SK-N-MC (cell line): ENCODE measurements around the gene NNT.

Experiments used
- DNase-seq: peaks from one replicate; pipeline ENCODE4 v3.0.0-alpha.2; 2011; ENCODE audit warnings: low read depth, low spot score
- H3K27ac ChIP-seq: fragments of 200-600 bp; sonication (generic); 2 replicates; pipeline ENCODE4 v1.5.1; 2016; ENCODE audit warnings: mixed run types
- H3K36me3 ChIP-seq: fragments of 200-600 bp; sonication (generic); 2 replicates; pipeline ENCODE4 v1.6.1; 2017; ENCODE audit warnings: antibody characterized with exemption, low read length, mixed read lengths; ENCODE audit not compliant: insufficient read depth
- H3K4me3 ChIP-seq: fragments of 200-600 bp; sonication (generic); 2 replicates; pipeline ENCODE4 v1.5.1; 2016
- H3K9ac ChIP-seq: fragments of 200-600 bp; sonication (generic); 2 replicates; pipeline ENCODE4 v1.8.0; 2017; ENCODE audit warnings: mixed run types, mixed read lengths; ENCODE audit not compliant: insufficient read length
- H3K9me3 ChIP-seq: fragments of 200-600 bp; sonication (generic); 2 replicates; pipeline ENCODE4 v1.6.1; 2017; ENCODE audit warnings: low read depth, mild to moderate bottlenecking, antibody characterized with exemption, low read length, moderate library complexity, mixed read lengths
- EZH2 ChIP-seq: fragments of 200-600 bp; sonication (generic); IDR thresholded peaks from one replicate; pipeline ENCODE4 v1.6.1; 2017; ENCODE audit warnings: antibody characterized with exemption
- FOXP2 ChIP-seq: optimal IDR thresholded peaks from 2 replicates; pipeline ENCODE3; 2011; ENCODE audit warnings: mild to moderate bottlenecking, moderate library complexity; ENCODE audit not compliant: insufficient read depth; ENCODE audit errors: extremely low read length, control extremely low read depth
- POLR2AphosphoS5 ChIP-seq: IDR thresholded peaks from 2 replicates; pipeline ENCODE4 v1.6.1; 2012; ENCODE audit warnings: mild to moderate bottlenecking, low read depth, low read length, borderline replicate concordance

The NNT gene

DNA sequence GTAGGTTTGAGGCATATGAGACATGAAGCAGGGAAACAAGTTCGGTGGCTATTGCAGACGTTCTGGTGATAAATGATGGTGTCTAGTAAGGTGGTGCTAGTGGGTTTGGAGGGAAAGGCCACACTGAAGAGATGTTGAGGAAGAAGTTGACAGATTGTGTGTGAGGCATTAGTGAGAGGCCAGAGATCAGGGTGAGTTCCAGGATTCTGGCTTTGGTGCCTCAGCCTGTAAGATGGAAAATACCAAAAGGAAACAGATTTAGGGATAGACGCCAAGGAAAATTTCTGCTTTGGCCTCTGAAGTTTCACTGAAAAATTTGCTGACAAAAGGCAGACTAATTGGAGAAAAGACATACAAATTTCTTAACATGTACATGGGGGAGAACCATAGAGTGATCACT is 39.7 kb upstream of the NNT start:
- Histone ChIP-seq H3K27ac (no peak overlapping the region), H3K9me3 (no peaks in the 10 kb centered on the region), H3K9ac (no peak overlapping the region), H3K36me3 (no peaks in the 10 kb centered on the region), H3K4me3 (no peak overlapping the region)
- DNase-seq = no peak
- TF ChIP-seq EZH2 = no peak
- no peak for TF ChIP-seq POLR2AphosphoS5
- no peak for TF ChIP-seq FOXP2

DNA sequence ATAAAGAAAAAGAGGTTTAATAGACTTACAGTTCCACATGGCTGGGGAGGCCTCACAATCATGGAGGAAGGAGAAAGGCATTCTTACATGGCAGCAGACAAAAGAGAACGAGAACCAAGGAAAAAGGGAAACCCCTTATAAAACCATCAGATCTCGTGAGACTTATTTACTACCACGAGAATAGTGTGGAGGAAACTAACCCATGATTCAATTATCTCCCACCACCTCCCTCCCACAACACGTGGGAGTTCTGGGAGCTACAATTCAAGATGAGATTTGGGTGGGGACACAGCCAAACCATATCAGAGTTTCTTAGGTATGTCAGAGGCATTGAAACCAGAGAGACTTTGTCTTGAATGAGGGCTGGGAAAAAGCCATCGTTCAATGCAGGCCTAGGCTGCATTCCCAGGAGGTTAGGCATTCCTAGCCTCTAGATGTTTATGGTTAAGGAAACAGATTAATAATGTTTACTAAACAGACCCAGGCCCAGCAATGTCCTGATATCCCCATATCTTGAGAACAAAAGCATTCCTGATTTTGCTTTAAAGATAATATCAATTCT is 38.6 kb upstream of the NNT start:
- TF ChIP-seq FOXP2 (no peak), EZH2 (no peak), POLR2AphosphoS5 (no peak)
- H3K9me3 ChIP-seq = no peaks in the 10 kb centered on the region
- no peak for DNase-seq

DNA sequence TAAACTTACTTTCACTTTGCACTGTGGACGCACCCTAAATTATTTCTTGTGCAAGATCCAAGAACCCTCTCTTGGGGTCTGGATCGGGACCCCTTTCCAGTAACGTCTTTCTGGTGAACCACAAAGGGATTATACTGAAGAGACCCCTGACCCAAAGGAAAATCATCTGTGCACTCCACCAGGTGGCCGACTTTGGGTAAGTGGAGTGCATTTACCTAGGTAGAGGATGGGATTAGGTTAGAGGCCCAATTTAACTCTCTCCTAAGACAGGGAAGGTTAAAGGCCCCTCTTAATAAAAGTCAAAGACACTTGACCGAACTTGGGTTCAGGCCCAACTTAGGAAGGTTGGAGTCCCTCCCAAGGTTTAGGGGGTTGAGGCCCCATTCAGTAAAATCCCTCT is 37.9 kb upstream of the NNT start:
- no peaks in the 10 kb centered on the region for H3K36me3 ChIP-seq
- H3K27ac ChIP-seq = no peak overlapping the region
- H3K9ac ChIP-seq = no peak overlapping the region
- no peak for DNase-seq
- H3K4me3 ChIP-seq = no peak overlapping the region
- H3K9me3 ChIP-seq = no peaks in the 10 kb centered on the region
- TF ChIP-seq FOXP2 (no peak), POLR2AphosphoS5 (no peak), EZH2 (no peak)

More for the DNA sequence above, 38.6 kb upstream of the NNT start:
- Histone ChIP-seq H3K9ac (no peak overlapping the region), H3K27ac (no peak overlapping the region), H3K4me3 (no peak overlapping the region), H3K36me3 (no peaks in the 10 kb centered on the region)

- no peak for DNase-seq
- TF ChIP-seq EZH2 (no peak), POLR2AphosphoS5 (no peak), FOXP2 (no peak)
- Histone ChIP-seq H3K4me3 (no peak overlapping the region), H3K9ac (no peak overlapping the region), H3K9me3 (no peaks in the 10 kb centered on the region), H3K27ac (no peak overlapping the region), H3K36me3 (no peaks in the 10 kb centered on the region)
These were observed 35.0 kb upstream of the NNT start for GRCh38 chr5:43567967-43568366.

DNA sequence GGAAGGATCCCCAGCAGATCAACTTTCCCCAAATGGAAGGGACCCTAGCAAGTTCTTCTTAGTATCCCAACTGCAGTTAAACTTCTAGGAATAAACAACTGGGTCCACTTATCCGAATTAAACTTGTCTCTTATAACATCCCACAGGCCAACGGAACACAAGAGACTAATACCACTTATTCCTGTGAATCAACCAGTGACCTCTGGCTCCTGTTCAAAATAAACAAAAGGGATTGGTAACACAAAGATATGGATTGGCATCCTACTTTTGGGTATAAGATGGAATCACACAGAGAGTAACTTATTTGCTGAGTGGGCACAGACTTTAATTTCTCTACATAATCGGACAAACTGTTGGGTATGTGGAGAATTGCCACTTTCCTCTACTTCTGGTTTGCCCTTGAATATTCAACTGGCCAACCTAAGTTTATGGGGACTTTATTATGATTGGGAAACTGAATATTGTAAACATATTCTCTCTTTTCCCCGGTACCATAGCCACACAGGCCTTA is 33.7 kb upstream of the NNT start:
- no peaks in the 10 kb centered on the region for H3K36me3 ChIP-seq
- H3K9ac ChIP-seq = no peak overlapping the region
- DNase-seq = no peak
- H3K27ac ChIP-seq = no peak overlapping the region
- H3K9me3 ChIP-seq = no peaks in the 10 kb centered on the region
- no peak for TF ChIP-seq POLR2AphosphoS5
- no peak for TF ChIP-seq EZH2
- no peak for TF ChIP-seq FOXP2
- no peak overlapping the region for H3K4me3 ChIP-seq

GRCh38 chr5:43570450-43571158 is 32.4 kb upstream of the NNT start:
- no peak for DNase-seq
- no peak overlapping the region for H3K4me3 ChIP-seq
- no peak overlapping the region for H3K27ac ChIP-seq
- no peak overlapping the region for H3K9ac ChIP-seq
- no peaks in the 10 kb centered on the region for H3K9me3 ChIP-seq
- H3K36me3 ChIP-seq = peaks cover 7% of the 10 kb centered on the region
- TF ChIP-seq EZH2 (no peak), POLR2AphosphoS5 (no peak), FOXP2 (no peak)

GRCh38 chr5:43571237-43571636 is 31.7 kb upstream of the NNT start:
- TF ChIP-seq EZH2 (no peak), POLR2AphosphoS5 (no peak), FOXP2 (no peak)
- peaks cover 7% of the 10 kb centered on the region for H3K36me3 ChIP-seq
- H3K9me3 ChIP-seq = peaks cover 2% of the 10 kb centered on the region; the same call in 1 of the 2 replicates
- no peak overlapping the region for H3K9ac ChIP-seq
- no peak overlapping the region for H3K27ac ChIP-seq
- DNase-seq = no peak
- no peak overlapping the region for H3K4me3 ChIP-seq

DNA sequence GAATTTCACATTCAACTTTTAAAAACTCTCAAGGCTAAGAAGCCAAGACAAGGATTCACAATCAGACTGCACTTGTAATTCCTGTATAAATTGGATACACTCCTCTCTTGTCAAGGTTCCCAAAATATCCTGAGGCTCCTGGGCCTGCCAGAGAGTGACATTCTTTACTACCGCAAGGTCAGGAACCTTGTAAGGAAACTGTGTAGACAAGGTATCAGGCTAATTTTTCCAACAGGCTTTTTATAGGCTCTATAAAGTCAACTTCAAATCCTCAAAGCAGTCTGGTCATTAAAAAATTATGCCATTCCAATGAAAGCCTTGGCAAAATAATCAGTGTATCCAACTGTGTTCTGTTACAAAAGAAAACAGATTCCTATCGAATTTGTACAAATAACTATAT is 30.6 kb upstream of the NNT start:
- Histone ChIP-seq H3K9me3 (peaks cover 5% of the 10 kb centered on the region; the same call in 1 of the 2 replicates), H3K4me3 (no peak overlapping the region), H3K36me3 (peaks cover 7% of the 10 kb centered on the region), H3K27ac (peak overlapping the region; percentile 54; the same call in 1 of the 2 replicates), H3K9ac (peak overlapping the region; percentile 51)
- DNase-seq = no peak
- TF ChIP-seq FOXP2 (no peak), EZH2 (no peak), POLR2AphosphoS5 (no peak)
